22Rv1 (cell line): ENCODE data around the gene EGR1.
"Not testable (repeated sequence)": the region's sequence is repeated elsewhere in the genome, so short reads cannot be mapped to it uniquely, and the experiment has no call there.

Experiments
- H3K27ac ChIP-seq: fragments of 450-650 bp; 2 replicates; pipeline ENCODE4 v1.5.1; 2017
- ZFX ChIP-seq: fragments of 450-650 bp; IDR thresholded peaks from 2 replicates; pipeline ENCODE4 v1.6.1; 2017; ENCODE audit warnings: antibody characterized with exemption, borderline replicate concordance
- TF ChIP-seq, protein P1 (sequence below): fragments of 450-650 bp; IDR thresholded peaks from 2 replicates; pipeline ENCODE4 v1.5.1; 2017; ENCODE audit warnings: mild to moderate bottlenecking

EGR1 gene

GRCh38 chr5:138472353-138472752 lies 7.1 kb downstream of the EGR1 start:
- no peak overlapping the region for H3K27ac ChIP-seq
- TF ChIP-seq, protein P1, sequence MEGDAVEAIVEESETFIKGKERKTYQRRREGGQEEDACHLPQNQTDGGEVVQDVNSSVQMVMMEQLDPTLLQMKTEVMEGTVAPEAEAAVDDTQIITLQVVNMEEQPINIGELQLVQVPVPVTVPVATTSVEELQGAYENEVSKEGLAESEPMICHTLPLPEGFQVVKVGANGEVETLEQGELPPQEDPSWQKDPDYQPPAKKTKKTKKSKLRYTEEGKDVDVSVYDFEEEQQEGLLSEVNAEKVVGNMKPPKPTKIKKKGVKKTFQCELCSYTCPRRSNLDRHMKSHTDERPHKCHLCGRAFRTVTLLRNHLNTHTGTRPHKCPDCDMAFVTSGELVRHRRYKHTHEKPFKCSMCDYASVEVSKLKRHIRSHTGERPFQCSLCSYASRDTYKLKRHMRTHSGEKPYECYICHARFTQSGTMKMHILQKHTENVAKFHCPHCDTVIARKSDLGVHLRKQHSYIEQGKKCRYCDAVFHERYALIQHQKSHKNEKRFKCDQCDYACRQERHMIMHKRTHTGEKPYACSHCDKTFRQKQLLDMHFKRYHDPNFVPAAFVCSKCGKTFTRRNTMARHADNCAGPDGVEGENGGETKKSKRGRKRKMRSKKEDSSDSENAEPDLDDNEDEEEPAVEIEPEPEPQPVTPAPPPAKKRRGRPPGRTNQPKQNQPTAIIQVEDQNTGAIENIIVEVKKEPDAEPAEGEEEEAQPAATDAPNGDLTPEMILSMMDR: no peak
- no peak for TF ChIP-seq ZFX

GRCh38 chr5:138473151-138473550 lies 7.9 kb downstream of the EGR1 start:
- not testable (repeated sequence) for H3K27ac ChIP-seq

DNA sequence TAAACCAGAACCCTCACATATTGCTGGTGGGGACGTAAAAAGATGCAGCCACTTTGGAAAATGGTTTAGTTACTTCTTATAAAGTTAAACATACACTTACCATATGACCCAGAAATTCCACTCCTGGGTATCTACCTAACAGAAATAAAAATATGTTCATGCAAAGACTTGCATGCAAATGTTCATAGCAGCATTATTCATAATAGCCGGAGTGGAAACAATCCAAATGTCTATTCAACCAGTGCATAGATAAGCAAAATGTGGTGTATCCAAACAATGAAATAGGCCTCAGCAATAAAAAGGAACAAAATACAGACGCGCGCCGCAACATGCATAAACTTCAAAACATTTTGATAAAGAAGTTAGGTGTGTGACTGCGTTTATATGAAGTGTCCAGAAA lies 11.6 kb downstream of the EGR1 start:
- no peak overlapping the region for H3K27ac ChIP-seq
- no peak for TF ChIP-seq ZFX
- TF ChIP-seq, protein P1: no peak

- TF ChIP-seq ZFX: no peak
- TF ChIP-seq, protein P1: no peak
- no peak overlapping the region for H3K27ac ChIP-seq
Observed at GRCh38 chr5:138482638-138483037, 17.4 kb downstream of the EGR1 start.

- TF ChIP-seq, protein P1: no peak
- no peak for TF ChIP-seq ZFX
- H3K27ac ChIP-seq: no peak overlapping the region
Observed at GRCh38 chr5:138488481-138488945, 23.2 kb downstream of the EGR1 start.

- H3K27ac ChIP-seq: no peak overlapping the region
- TF ChIP-seq ZFX: no peak
- TF ChIP-seq, protein P1: no peak
Observed at GRCh38 chr5:138489683-138490061, 24.4 kb downstream of the EGR1 start.

GRCh38 chr5:138490648-138491283 lies 25.5 kb downstream of the EGR1 start:
- H3K27ac ChIP-seq: no peak overlapping the region
- TF ChIP-seq ZFX: no peak
- TF ChIP-seq, protein P1: no peak

GRCh38 chr5:138491284-138491648 lies 26.0 kb downstream of the EGR1 start:
- no peak overlapping the region; the same call in 1 of the 2 replicates for H3K27ac ChIP-seq
- TF ChIP-seq, protein P1: no peak
